ENCODE data around the gene MAPK12.

Gene MAPK12

GRCh38 chr22:50303515-50303847 is 42.0 kb upstream of the MAPK12 start:
- TF ChIP-seq, protein P1, sequence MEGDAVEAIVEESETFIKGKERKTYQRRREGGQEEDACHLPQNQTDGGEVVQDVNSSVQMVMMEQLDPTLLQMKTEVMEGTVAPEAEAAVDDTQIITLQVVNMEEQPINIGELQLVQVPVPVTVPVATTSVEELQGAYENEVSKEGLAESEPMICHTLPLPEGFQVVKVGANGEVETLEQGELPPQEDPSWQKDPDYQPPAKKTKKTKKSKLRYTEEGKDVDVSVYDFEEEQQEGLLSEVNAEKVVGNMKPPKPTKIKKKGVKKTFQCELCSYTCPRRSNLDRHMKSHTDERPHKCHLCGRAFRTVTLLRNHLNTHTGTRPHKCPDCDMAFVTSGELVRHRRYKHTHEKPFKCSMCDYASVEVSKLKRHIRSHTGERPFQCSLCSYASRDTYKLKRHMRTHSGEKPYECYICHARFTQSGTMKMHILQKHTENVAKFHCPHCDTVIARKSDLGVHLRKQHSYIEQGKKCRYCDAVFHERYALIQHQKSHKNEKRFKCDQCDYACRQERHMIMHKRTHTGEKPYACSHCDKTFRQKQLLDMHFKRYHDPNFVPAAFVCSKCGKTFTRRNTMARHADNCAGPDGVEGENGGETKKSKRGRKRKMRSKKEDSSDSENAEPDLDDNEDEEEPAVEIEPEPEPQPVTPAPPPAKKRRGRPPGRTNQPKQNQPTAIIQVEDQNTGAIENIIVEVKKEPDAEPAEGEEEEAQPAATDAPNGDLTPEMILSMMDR (IDR thresholded peaks at IDR 0.05; ENCODE audit: low read depth, low read length), result no peak
- no peak overlapping the region for H3K4me3 ChIP-seq (ENCODE audit: low read depth, low read length)

- H3K4me3 ChIP-seq (ENCODE audit: low read depth, low read length), result no peak overlapping the region
- TF ChIP-seq, protein P1 (IDR thresholded peaks at IDR 0.05; ENCODE audit: low read depth, low read length), result no peak
Measured at GRCh38 chr22:50302564-50302963, 41.1 kb upstream of the MAPK12 start.

DNA sequence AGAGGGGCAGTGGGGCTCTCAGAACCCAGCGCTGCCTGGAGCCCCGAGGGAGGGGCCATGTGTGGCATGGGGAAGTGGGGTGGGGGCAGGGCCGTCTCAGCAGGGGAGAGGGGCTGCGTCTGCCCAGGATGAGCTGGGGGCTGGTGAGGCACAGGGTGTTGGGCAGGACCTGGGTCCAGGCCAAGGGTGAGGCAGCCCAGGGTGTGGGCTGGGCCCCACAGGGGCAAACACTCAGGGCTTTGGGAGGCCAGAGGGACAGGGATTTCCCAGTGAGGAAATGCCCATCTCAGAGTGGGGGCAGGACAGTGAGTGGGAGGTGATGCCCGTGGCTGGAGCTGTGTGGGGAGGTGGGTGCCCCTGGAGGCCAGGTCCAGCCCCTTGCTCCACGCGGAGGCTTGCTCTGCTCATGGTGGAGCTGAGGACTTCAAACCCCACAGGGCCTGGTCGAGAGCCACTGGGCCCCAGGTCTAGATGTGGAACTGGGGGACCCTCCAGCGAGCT is 40.6 kb upstream of the MAPK12 start:
- TF ChIP-seq, protein P1 (IDR thresholded peaks at IDR 0.05; ENCODE audit: low read depth, low read length), result no peak
- no peak overlapping the region for H3K4me3 ChIP-seq (ENCODE audit: low read depth, low read length)

- H3K4me3 ChIP-seq (ENCODE audit: low read depth, low read length), result no peak overlapping the region
- TF ChIP-seq, protein P1 (IDR thresholded peaks at IDR 0.05; ENCODE audit: low read depth, low read length), result no peak
Measured at GRCh38 chr22:50301581-50301991, 40.1 kb upstream of the MAPK12 start.

GRCh38 chr22:50300620-50301257 is 39.3 kb upstream of the MAPK12 start:
- no peak overlapping the region for H3K4me3 ChIP-seq (ENCODE audit: low read depth, low read length)
- TF ChIP-seq, protein P1 (IDR thresholded peaks at IDR 0.05; ENCODE audit: low read depth, low read length), result no peak

DNA sequence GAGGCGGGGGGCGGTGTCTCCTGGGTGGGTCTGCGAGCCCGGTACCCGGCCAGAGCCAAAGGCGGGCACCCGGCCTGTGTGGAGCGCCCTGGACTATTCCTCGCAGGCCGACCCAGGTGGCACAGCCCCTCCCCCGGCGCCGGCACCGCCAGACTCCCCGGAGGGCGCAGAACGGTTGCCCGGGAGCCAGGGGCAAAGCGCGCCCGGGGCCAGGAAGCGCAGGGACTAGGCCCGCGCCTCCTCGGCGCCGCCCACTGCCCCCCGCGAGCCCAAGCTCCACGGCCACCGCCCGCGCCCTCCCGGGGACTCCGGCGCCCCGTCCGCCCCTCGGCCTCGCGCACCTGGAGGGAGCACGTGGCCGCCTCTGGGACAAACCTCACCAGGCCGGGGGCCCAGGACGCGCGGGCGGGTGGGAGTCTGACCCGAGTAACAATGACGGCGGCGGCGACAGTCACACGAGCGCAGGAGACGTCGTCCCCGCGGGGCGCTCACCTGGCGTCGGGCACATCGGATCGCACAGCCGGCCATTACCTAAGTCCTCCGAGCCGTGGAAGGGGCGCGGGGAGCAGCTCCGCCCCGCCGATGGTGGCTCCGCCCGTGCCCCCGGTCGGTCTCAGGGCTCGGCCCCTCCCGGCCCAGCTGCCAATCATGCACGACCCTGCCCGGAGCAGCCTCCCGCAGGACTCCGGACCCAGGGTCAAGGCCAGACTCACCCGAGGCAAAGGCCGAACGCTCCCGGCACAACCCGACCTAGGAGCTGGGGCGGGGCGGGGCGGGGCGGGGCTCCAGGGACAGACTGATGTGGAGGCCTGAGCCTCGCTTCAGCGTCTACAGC is 38.5 kb upstream of the MAPK12 start:
- H3K4me3 ChIP-seq (ENCODE audit: low read depth, low read length), result no peak overlapping the region
- TF ChIP-seq, protein P1 (IDR thresholded peaks at IDR 0.05; ENCODE audit: low read depth, low read length), result no peak
